ENCODE results near the gene CCDC83. TPM values are rescaled to one million over a fixed set of nuclear protein-coding genes. Genes with fewer than 3 reads are reported as not detected.

Gene CCDC83
- polyA plus RNA-seq, 2 donors: not detected

DNA sequence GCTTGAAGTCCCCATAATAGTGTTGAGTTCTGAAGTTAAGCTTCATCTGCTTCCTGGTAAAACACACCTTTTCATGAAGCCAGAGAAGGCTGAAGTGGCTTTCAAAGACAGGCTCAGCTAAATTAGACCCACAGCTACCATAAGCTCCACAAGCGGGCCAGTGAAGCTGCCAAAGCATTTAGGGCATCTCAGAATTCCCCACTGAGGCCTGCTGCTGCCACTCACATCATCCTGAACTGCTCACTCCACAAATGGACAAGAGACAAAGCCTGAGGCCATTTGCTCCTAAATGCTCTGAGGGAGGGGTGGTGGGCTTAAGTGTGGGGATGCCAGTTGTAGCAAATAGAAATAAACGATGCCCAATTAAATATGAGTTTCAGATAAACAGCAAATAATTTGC is 14.6 kb downstream of the CCDC83 start:
- Histone ChIP-seq H3K36me3 (ENCODE audit: control insufficient read depth in 2 of 2, insufficient read depth in 2 of 2, low read length in 1 of 2) (no peaks in the 10 kb centered on the region), H3K4me1 (ENCODE audit: control insufficient read depth in 2 of 2, insufficient read depth in 2 of 2, low read length in 1 of 2) (no peaks in the 10 kb centered on the region), H3K4me3 (ENCODE audit: low read depth in 1 of 2, low read length in 2 of 2) (no peak overlapping the region), H3K27me3 (ENCODE audit: control insufficient read depth in 1 of 2, insufficient read depth in 2 of 2, low read length in 2 of 2) (no peaks in the 10 kb centered on the region), H3K9me3 (ENCODE audit: control insufficient read depth in 2 of 2, insufficient read depth in 1 of 2, low read depth in 1 of 2, low read length in 1 of 2) (no peaks in the 10 kb centered on the region), H3K27ac (ENCODE audit: low read depth in 2 of 2, low read length in 1 of 2) (no peak overlapping the region)
- whole genome bisulfite sequencing, 2 donors: 88 to 91% methylated on average over 2 of the region's 2 CpGs

DNA sequence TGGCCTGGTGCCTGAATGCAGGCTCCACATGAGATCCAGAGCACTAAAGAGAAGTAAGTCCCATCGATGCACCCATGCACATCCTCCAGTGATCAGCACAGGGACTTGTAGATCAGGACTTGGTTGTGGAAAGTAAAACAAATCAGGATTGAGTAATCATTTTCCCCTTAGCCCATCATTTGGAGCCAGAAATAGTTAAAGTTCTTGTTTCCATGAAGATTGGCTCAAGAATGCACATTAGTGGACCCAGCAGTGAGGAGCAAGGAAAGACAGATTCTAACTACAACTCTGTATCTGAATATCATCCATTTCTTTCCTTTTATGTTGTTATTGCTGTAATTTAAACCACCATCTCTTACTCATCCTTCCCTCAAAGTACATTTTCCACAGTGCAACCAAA is 19.1 kb downstream of the CCDC83 start:
- WGBS, 2 donors: 83 to 86% methylated on average over 1 of the region's 1 CpG

DNA sequence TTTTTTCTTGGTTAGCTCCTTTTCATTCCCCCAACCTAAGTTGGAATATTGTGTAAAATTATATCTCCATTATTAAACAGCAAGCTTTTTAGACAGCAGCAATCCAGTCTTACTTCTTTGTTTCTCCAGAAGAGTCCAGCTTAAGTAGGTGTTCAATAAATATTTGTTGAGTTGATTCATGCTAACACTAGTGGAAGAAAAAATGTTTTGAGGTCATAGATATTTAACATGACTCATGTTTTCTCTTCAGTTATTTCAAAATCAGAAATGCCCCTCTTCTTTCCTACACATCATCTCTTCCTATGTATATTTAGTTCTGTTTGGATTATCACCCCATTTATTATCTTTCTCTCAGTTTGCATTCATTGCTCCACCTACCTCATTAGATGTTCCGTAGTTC is 20.3 kb downstream of the CCDC83 start:
- no peak overlapping the region for H3K27ac ChIP-seq (ENCODE audit: low read depth in 2 of 2, low read length in 1 of 2)
- no peaks in the 10 kb centered on the region for H3K9me3 ChIP-seq (ENCODE audit: control insufficient read depth in 2 of 2, insufficient read depth in 1 of 2, low read depth in 1 of 2, low read length in 1 of 2)
- no peaks in the 10 kb centered on the region for H3K4me1 ChIP-seq (ENCODE audit: control insufficient read depth in 2 of 2, insufficient read depth in 2 of 2, low read length in 1 of 2)
- H3K36me3 ChIP-seq (ENCODE audit: control insufficient read depth in 2 of 2, insufficient read depth in 2 of 2, low read length in 1 of 2): no peaks in the 10 kb centered on the region
- no peaks in the 10 kb centered on the region for H3K27me3 ChIP-seq (ENCODE audit: control insufficient read depth in 1 of 2, insufficient read depth in 2 of 2, low read length in 2 of 2)
- H3K4me3 ChIP-seq (ENCODE audit: low read depth in 1 of 2, low read length in 2 of 2): no peak overlapping the region
- 54 to 74% methylated on average over 1 of the region's 1 CpG for WGBS, 2 donors

More for the DNA sequence above, 19.1 kb downstream of the CCDC83 start:
- Histone ChIP-seq H3K4me3 (ENCODE audit: low read depth in 1 of 2, low read length in 2 of 2) (no peak overlapping the region), H3K4me1 (ENCODE audit: control insufficient read depth in 2 of 2, insufficient read depth in 2 of 2, low read length in 1 of 2) (no peaks in the 10 kb centered on the region), H3K36me3 (ENCODE audit: control insufficient read depth in 2 of 2, insufficient read depth in 2 of 2, low read length in 1 of 2) (no peaks in the 10 kb centered on the region), H3K9me3 (ENCODE audit: control insufficient read depth in 2 of 2, insufficient read depth in 1 of 2, low read depth in 1 of 2, low read length in 1 of 2) (no peaks in the 10 kb centered on the region), H3K27me3 (ENCODE audit: control insufficient read depth in 1 of 2, insufficient read depth in 2 of 2, low read length in 2 of 2) (no peaks in the 10 kb centered on the region), H3K27ac (ENCODE audit: low read depth in 2 of 2, low read length in 1 of 2) (no peak overlapping the region)

GRCh38 chr11:85884581-85885021 is 29.4 kb downstream of the CCDC83 start:
- no peak overlapping the region for H3K27ac ChIP-seq (ENCODE audit: low read depth in 2 of 2, low read length in 1 of 2)
- no peaks in the 10 kb centered on the region for H3K36me3 ChIP-seq (ENCODE audit: control insufficient read depth in 2 of 2, insufficient read depth in 2 of 2, low read length in 1 of 2)
- 47 to 54% methylated on average over 4 of the region's 4 CpGs for WGBS, 2 donors
- H3K4me3 ChIP-seq (ENCODE audit: low read depth in 1 of 2, low read length in 2 of 2): no peak overlapping the region
- no peaks in the 10 kb centered on the region for H3K4me1 ChIP-seq (ENCODE audit: control insufficient read depth in 2 of 2, insufficient read depth in 2 of 2, low read length in 1 of 2)
- peaks cover 0 to 2% of the 10 kb centered on the region in 2 donors for H3K9me3 ChIP-seq (ENCODE audit: control insufficient read depth in 2 of 2, insufficient read depth in 1 of 2, low read depth in 1 of 2, low read length in 1 of 2)
- no peaks in the 10 kb centered on the region for H3K27me3 ChIP-seq (ENCODE audit: control insufficient read depth in 1 of 2, insufficient read depth in 2 of 2, low read length in 2 of 2)

DNA sequence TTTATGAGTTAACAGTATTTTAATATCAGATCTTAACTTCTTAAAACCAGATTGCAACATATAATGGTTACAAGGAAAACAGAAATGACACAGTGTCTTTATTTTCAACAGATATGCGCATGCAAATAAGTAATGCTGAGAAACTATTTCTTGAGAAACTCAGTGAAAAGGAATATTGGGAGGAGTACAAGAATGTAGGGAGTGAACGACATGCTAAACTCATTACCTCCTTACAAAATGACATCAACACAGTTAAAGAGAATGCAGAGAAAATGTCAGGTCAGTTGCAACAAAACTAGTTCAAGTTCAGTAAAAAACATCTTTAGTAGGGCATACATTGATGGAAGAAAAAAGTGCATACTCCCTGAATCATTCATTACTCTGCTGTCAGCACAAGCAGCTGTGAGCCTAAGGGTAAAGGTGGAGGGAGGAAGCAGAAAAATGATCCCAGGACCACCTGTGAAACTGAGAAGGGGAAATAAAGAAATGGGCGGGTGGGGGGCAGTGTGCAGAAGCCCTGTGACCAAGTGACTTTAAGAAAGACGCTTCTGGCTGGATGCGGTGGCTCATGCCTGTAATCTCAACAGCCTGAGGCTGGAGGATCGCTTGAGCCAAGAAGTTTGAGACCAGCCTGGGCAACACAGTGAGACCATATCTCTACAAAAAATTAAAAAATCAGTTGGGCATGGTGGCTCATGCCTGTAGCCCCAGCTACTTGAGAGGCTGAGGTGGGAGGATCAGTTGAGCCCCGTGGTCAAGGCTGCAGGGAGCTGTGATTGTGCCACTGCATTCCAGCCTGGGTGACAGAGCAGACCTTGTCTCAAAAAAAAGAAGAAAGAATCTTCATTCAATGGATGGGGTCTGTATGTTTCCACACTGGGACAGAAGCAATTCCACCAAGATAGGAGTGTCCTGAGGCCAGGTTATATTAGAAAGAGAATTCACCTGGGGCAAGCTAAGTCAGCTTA is 31.2 kb downstream of the CCDC83 start:
- no peak overlapping the region for H3K27ac ChIP-seq (ENCODE audit: low read depth in 2 of 2, low read length in 1 of 2)

GRCh38 chr11:85889108-85889507 is 33.9 kb downstream of the CCDC83 start:
- no peaks in the 10 kb centered on the region for H3K4me1 ChIP-seq (ENCODE audit: control insufficient read depth in 2 of 2, insufficient read depth in 2 of 2, low read length in 1 of 2)
- peaks cover 0 to 2% of the 10 kb centered on the region in 2 donors for H3K9me3 ChIP-seq (ENCODE audit: control insufficient read depth in 2 of 2, insufficient read depth in 1 of 2, low read depth in 1 of 2, low read length in 1 of 2)
- no peak overlapping the region for H3K27ac ChIP-seq (ENCODE audit: low read depth in 2 of 2, low read length in 1 of 2)
- 83 to 88% methylated on average over 5 of the region's 5 CpGs for WGBS, 2 donors
- no peak overlapping the region for H3K4me3 ChIP-seq (ENCODE audit: low read depth in 1 of 2, low read length in 2 of 2)
- no peaks in the 10 kb centered on the region for H3K36me3 ChIP-seq (ENCODE audit: control insufficient read depth in 2 of 2, insufficient read depth in 2 of 2, low read length in 1 of 2)
- H3K27me3 ChIP-seq (ENCODE audit: control insufficient read depth in 1 of 2, insufficient read depth in 2 of 2, low read length in 2 of 2): no peaks in the 10 kb centered on the region

More for the DNA sequence above, 31.2 kb downstream of the CCDC83 start:
- Histone ChIP-seq H3K27me3 (ENCODE audit: control insufficient read depth in 1 of 2, insufficient read depth in 2 of 2, low read length in 2 of 2) (no peaks in the 10 kb centered on the region), H3K4me3 (ENCODE audit: low read depth in 1 of 2, low read length in 2 of 2) (no peak overlapping the region), H3K36me3 (ENCODE audit: control insufficient read depth in 2 of 2, insufficient read depth in 2 of 2, low read length in 1 of 2) (no peaks in the 10 kb centered on the region), H3K4me1 (ENCODE audit: control insufficient read depth in 2 of 2, insufficient read depth in 2 of 2, low read length in 1 of 2) (no peaks in the 10 kb centered on the region), H3K9me3 (ENCODE audit: control insufficient read depth in 2 of 2, insufficient read depth in 1 of 2, low read depth in 1 of 2, low read length in 1 of 2) (peaks cover 0 to 2% of the 10 kb centered on the region in 2 donors)
- WGBS, 2 donors: 70 to 78% methylated on average over 7 of the region's 7 CpGs

DNA sequence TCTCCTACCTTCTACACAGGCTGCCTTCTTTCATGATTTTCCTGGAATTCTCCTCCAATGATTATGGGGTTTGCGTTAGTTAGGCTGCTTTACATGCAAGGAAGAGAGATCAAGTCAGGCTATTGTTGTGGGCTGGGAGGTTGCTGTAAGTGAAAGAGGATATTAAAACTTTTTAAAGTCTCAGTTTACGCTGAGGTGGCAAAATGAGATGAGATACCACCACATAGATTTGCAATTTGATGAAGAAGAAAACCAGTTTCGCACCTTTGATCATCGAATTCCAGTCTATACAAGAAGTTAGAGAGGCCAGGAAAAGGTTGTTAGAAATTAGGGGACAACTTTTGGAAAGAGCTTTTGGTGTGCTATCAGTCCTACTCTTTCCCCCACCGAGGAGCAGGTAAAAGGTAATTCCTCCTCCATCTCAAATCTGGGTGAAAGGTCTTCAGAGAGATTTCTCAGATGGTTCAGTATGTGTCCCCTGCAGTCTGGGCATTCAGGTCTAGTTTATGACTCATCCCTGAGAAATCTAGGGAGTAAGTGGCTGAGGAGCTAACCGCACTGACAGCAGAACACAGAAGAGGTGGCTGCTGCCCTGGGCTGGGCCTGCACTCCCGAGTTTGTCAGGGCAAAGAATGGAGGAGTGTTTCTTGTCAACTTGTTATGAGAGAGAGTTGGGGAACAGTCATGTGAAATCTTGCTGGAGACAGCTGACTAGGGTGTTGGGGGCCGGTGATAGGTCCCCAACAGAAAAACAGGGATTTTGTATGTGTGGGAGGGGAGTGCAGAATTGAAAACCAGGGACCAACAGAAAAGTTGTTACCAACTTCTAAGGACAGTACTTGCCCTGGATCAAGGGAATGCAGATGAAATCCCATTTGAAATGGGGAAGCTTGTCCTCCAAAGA is 34.7 kb downstream of the CCDC83 start:
- no peaks in the 10 kb centered on the region for H3K36me3 ChIP-seq (ENCODE audit: control insufficient read depth in 2 of 2, insufficient read depth in 2 of 2, low read length in 1 of 2)
- H3K9me3 ChIP-seq (ENCODE audit: control insufficient read depth in 2 of 2, insufficient read depth in 1 of 2, low read depth in 1 of 2, low read length in 1 of 2): peaks cover 0 to under 1% of the 10 kb centered on the region in 2 donors
- no peak overlapping the region for H3K27ac ChIP-seq (ENCODE audit: low read depth in 2 of 2, low read length in 1 of 2)
- no peak overlapping the region for H3K4me3 ChIP-seq (ENCODE audit: low read depth in 1 of 2, low read length in 2 of 2)
- no peaks in the 10 kb centered on the region for H3K27me3 ChIP-seq (ENCODE audit: control insufficient read depth in 1 of 2, insufficient read depth in 2 of 2, low read length in 2 of 2)
- H3K4me1 ChIP-seq (ENCODE audit: control insufficient read depth in 2 of 2, insufficient read depth in 2 of 2, low read length in 1 of 2): no peaks in the 10 kb centered on the region
- 78 to 85% methylated on average over 8 of the region's 8 CpGs for WGBS, 2 donors

DNA sequence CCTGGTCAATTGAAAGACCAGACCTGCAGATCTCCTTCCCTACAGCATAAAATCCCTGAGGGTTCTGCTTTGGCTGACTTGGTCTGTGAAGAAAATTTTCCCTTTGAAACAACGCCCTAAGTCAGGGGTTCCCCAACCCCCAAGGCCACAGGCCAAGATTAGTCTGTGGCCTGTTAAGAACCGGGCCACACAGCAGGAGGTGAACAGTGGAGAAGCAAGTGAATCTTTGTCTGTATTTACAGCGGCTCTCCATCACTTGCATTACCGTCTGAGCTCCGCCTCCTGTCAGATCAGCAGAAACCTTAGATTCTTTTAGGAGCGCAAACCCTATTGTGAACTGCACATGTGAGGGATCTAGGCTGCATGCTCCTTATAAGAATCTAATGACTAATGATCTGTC is 38.2 kb downstream of the CCDC83 start:
- no peak overlapping the region for H3K4me3 ChIP-seq (ENCODE audit: low read depth in 1 of 2, low read length in 2 of 2)
- H3K27ac ChIP-seq (ENCODE audit: low read depth in 2 of 2, low read length in 1 of 2): no peak overlapping the region
- H3K9me3 ChIP-seq (ENCODE audit: control insufficient read depth in 2 of 2, insufficient read depth in 1 of 2, low read depth in 1 of 2, low read length in 1 of 2): no peaks in the 10 kb centered on the region
- H3K27me3 ChIP-seq (ENCODE audit: control insufficient read depth in 1 of 2, insufficient read depth in 2 of 2, low read length in 2 of 2): no peaks in the 10 kb centered on the region
- no peaks in the 10 kb centered on the region for H3K4me1 ChIP-seq (ENCODE audit: control insufficient read depth in 2 of 2, insufficient read depth in 2 of 2, low read length in 1 of 2)
- 56 to 70% methylated on average over 6 of the region's 6 CpGs for WGBS, 2 donors
- H3K36me3 ChIP-seq (ENCODE audit: control insufficient read depth in 2 of 2, insufficient read depth in 2 of 2, low read length in 1 of 2): no peaks in the 10 kb centered on the region

DNA sequence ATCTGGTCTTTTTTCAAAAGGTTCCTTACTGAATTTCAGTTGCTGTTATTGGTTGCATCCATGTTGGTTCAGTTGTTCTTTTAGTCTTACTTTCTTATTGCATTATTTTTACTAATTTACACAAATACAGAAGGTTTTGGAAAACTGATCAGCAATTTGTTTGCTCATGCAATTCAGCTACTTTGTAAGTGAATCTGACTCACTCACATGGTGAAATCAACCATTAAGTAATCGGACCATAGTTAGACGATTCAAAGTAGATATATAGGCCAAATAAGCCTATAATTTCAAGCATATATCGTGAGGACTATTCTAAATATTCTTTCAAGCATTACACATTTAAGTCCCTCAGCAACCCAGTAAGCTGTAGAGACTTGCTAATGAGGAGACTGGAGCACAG is 41.7 kb downstream of the CCDC83 start:
- H3K27ac ChIP-seq (ENCODE audit: low read depth in 2 of 2, low read length in 1 of 2): no peak overlapping the region
- H3K36me3 ChIP-seq (ENCODE audit: control insufficient read depth in 2 of 2, insufficient read depth in 2 of 2, low read length in 1 of 2): no peaks in the 10 kb centered on the region
- no peaks in the 10 kb centered on the region for H3K4me1 ChIP-seq (ENCODE audit: control insufficient read depth in 2 of 2, insufficient read depth in 2 of 2, low read length in 1 of 2)
- H3K27me3 ChIP-seq (ENCODE audit: control insufficient read depth in 1 of 2, insufficient read depth in 2 of 2, low read length in 2 of 2): no peaks in the 10 kb centered on the region
- no peaks in the 10 kb centered on the region for H3K9me3 ChIP-seq (ENCODE audit: control insufficient read depth in 2 of 2, insufficient read depth in 1 of 2, low read depth in 1 of 2, low read length in 1 of 2)
- 92 to 93% methylated on average over 3 of the region's 3 CpGs for WGBS, 2 donors
- no peak overlapping the region for H3K4me3 ChIP-seq (ENCODE audit: low read depth in 1 of 2, low read length in 2 of 2)

Measured in esophagus (tissue), 2 donors.